ENCODE data around the gene EHD4. TPM values are rescaled to one million over a fixed set of nuclear protein-coding genes. Genes with fewer than 3 reads are reported as not detected.
A peak's percentile ranks its signal among the peaks of the same experiment; 100 is the strongest.

The EHD4 gene
- total RNA-seq, 2 donors from 2014 or later, result 13.8 to 16.9 TPM

GRCh38 chr15:41944313-41944940 is 27.9 kb downstream of the EHD4 start:
- peak; percentile 88 for ATAC-seq
- H3K36me3 ChIP-seq (replicated peaks in 1 of 2; ENCODE audit: insufficient read depth in 1 of 2, low read depth in 2 of 2), result peaks cover 0 to 2% of the 10 kb centered on the region in 2 donors

GRCh38 chr15:41943543-41944312 is 28.6 kb downstream of the EHD4 start:
- intact Hi-C loops (cut with DNase I), result no loop called here
- H3K27me3 ChIP-seq, result no peaks in the 10 kb centered on the region
- ATAC-seq (peak; percentile 4), DNase-seq (no peak)
- H3K4me3 ChIP-seq, result no peak overlapping the region
- no peak for TF ChIP-seq CTCF (IDR thresholded peaks at IDR 0.05)
- no peak for TF ChIP-seq POLR2A (IDR thresholded peaks at IDR 0.05)
- no peaks in the 10 kb centered on the region for H3K9me3 ChIP-seq
- H3K36me3 ChIP-seq (replicated peaks in 1 of 2; ENCODE audit: insufficient read depth in 1 of 2, low read depth in 2 of 2), result peaks cover 0 to 2% of the 10 kb centered on the region in 2 donors
- peaks cover 31% of the 10 kb centered on the region for H3K4me1 ChIP-seq
- WGBS, 2 donors, result 75 to 84% methylated on average over 3 to 6 of the region's 6 CpGs
- H3K27ac ChIP-seq, result peak overlapping the region; percentile 66 to 85 (median 76)

More at GRCh38 chr15:41944313-41944940, 27.9 kb downstream of the EHD4 start:
- H3K27ac ChIP-seq, result peak overlapping the region; percentile 66 to 85 (median 76)
- intact Hi-C loops (cut with DNase I), result no loop called here
- H3K27me3 ChIP-seq, result no peaks in the 10 kb centered on the region
- H3K4me3 ChIP-seq, result no peak overlapping the region
- TF ChIP-seq POLR2A (IDR thresholded peaks at IDR 0.05) (no peak), CTCF (IDR thresholded peaks at IDR 0.05) (no peak)
- peaks cover 35% of the 10 kb centered on the region for H3K4me1 ChIP-seq
- 53 to 56% methylated on average over 8 of the region's 8 CpGs for WGBS, 2 donors
- peak; percentile 45 to 67 (median 64) for DNase-seq
- H3K9me3 ChIP-seq, result no peaks in the 10 kb centered on the region

- Histone ChIP-seq H3K27ac (peak overlapping the region in 3 of 4 donors; percentile 66 to 85 (median 84)), H3K4me3 (no peak overlapping the region), H3K4me1 (peaks cover 23% of the 10 kb centered on the region), H3K9me3 (no peaks in the 10 kb centered on the region), H3K36me3 (replicated peaks in 1 of 2; ENCODE audit: insufficient read depth in 1 of 2, low read depth in 2 of 2) (peaks cover 0 to 2% of the 10 kb centered on the region in 2 donors), H3K27me3 (no peaks in the 10 kb centered on the region)
- no peak for DNase-seq
- no peak for ATAC-seq
- WGBS, 2 donors, result 72 to 78% methylated on average over 2 to 7 of the region's 7 CpGs
- intact Hi-C loops (cut with DNase I), result no loop called here
- TF ChIP-seq CTCF (IDR thresholded peaks at IDR 0.05) (no peak), POLR2A (IDR thresholded peaks at IDR 0.05) (no peak)
Observed at GRCh38 chr15:41942886-41943285, 29.5 kb downstream of the EHD4 start.

GRCh38 chr15:41941644-41942415 is 30.5 kb downstream of the EHD4 start:
- TF ChIP-seq POLR2A (IDR thresholded peaks at IDR 0.05) (no peak), CTCF (IDR thresholded peaks at IDR 0.05) (no peak)
- no peak for ATAC-seq
- Histone ChIP-seq H3K27me3 (no peaks in the 10 kb centered on the region), H3K4me1 (peaks cover 12% of the 10 kb centered on the region), H3K9me3 (no peaks in the 10 kb centered on the region), H3K4me3 (no peak overlapping the region), H3K27ac (peak overlapping the region in 1 of 4 donors; percentile 17), H3K36me3 (replicated peaks in 1 of 2; ENCODE audit: insufficient read depth in 1 of 2, low read depth in 2 of 2) (peaks cover 0 to 2% of the 10 kb centered on the region in 2 donors)
- intact Hi-C loops (cut with DNase I), result no loop called here
- DNase-seq, result no peak
- 80 to 91% methylated on average over 20 to 22 of the region's 22 CpGs for WGBS, 2 donors

All from body of pancreas (tissue), 4 donors.